Fibroblast of lung (primary cell): ENCODE measurements around the gene KNCN.

ENCODE experiments used
- CTCF ChIP-seq, 2 donors: IDR thresholded peaks in 1 of 2; conservative IDR thresholded peaks in 1 of 2; 1 replicate in 1 of 2; 2 replicates in 1 of 2; pipeline ENCODE4 v1.5.1; 2011 to 2012; ENCODE audit warnings: low read length in 2 of 2, control low read depth in 1 of 2, inconsistent platforms in 1 of 2, low read depth in 1 of 2, mild to moderate bottlenecking in 1 of 2
- EZH2 ChIP-seq: IDR thresholded peaks from 2 replicates; pipeline ENCODE4 v1.5.1; 2012; ENCODE audit warnings: low read length, control low read depth, mild to moderate bottlenecking; ENCODE audit errors: missing control alignments

GRCh38 chr1:46549697-46550681 lies 1.5 kb downstream of the KNCN start:
- TF ChIP-seq CTCF (conservative IDR thresholded peaks at IDR 0.05 in 1 of 2, IDR thresholded peaks at IDR 0.05 in 1 of 2; ENCODE audit: low read depth in 1 of 2, low read length in 2 of 2) (no peak), EZH2 (no peak)
